Mucosa of gallbladder (tissue), 1 donor: ENCODE results near the gene SNRPD2. TPM values are rescaled to one million over a fixed set of nuclear protein-coding genes. Genes with fewer than 3 reads are reported as not detected.
"Not testable (repeated sequence)": the region's sequence is repeated elsewhere in the genome, so short reads cannot be mapped to it uniquely, and the experiment has no call there.

Source experiments
- DNase-seq: peaks from one replicate; pipeline ENCODE4 v3.0.0-alpha.2; 2020; ENCODE audit warnings: low spot score
- total RNA-seq: library from RNA; stranded (reverse); gene quantifications from one replicate; pipeline ENCODE4 v1.2.1, GENCODE V29; 2021
- donor health status: DM: no; HTN: no; CAD: no.

SNRPD2 gene
- total RNA-seq, 1 donor from 2014 or later: 269 TPM

DNA sequence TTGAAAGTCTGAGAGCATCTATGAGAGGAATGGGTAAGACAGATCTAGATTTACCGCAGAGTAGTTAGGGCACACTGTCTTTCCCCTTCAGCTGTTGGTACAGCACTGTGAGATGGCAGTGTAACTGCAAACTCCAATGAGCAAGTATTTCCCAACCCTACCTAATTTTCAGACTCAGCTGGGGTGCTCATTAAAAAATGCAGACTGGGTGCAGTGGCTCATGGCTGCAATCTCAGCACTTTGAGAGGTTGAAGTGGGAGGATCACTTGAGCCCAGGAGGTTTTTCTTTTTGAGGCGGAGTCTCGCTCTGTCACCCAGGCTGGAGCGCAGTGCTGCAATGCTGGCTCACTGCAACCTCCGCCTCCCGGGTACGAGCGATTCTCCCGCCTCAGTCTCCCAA is 13.4 kb upstream of the SNRPD2 start:
- DNase-seq: no peak

DNA sequence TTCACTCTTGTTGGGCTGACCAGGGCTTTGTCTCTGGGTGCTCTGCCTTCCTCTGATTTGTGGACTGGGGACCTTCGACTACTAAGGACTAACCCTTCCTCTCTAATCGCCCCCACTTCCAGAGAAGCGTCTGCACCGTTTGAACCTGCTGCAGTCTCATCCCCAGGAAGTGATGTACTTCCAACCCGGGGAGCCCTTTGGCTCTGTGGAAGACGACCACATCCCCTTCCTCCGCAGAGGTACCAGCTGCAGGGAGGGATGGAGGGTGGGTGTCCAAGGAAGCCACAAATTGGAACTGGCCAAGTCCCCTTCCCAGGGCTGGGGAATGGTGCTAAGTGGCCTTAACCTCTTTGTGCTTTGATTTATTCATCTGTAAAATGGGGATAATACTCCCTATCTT is 9.9 kb upstream of the SNRPD2 start:
- no peak for DNase-seq

DNA sequence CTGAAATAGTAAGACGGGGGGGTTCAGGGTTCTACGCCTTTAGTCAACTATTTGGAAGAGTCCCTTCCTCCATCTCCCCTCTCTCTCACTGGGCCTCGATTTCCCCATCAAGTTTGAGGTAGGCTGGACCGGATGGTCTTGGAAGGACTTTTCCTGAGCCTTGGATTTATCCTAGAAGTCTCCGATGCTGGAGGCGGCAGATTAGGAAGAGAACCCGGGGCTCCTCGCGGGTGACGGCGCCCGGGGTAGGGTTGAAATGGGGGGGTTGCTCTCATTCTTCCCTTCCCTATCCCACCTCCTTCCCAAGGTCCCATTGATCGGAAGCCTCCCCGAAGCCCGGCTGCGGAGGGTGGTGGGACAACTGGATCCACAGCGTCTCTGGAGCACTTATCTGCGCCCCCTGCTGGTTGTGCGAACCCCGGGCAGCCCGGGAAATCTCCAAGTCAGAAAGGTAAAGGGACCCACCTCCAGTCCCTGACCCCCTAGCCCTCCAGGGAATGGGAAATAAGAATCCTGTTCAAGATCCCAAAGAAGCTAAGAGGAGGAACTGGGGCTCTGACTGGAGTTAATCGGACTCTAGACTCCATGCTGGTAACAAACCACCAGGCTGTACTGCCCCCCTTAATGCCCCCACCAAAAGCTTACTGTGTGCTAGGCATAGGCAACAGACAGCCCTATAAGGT is 1.5 kb upstream of the SNRPD2 start:
- DNase-seq: peak; percentile 74

DNA sequence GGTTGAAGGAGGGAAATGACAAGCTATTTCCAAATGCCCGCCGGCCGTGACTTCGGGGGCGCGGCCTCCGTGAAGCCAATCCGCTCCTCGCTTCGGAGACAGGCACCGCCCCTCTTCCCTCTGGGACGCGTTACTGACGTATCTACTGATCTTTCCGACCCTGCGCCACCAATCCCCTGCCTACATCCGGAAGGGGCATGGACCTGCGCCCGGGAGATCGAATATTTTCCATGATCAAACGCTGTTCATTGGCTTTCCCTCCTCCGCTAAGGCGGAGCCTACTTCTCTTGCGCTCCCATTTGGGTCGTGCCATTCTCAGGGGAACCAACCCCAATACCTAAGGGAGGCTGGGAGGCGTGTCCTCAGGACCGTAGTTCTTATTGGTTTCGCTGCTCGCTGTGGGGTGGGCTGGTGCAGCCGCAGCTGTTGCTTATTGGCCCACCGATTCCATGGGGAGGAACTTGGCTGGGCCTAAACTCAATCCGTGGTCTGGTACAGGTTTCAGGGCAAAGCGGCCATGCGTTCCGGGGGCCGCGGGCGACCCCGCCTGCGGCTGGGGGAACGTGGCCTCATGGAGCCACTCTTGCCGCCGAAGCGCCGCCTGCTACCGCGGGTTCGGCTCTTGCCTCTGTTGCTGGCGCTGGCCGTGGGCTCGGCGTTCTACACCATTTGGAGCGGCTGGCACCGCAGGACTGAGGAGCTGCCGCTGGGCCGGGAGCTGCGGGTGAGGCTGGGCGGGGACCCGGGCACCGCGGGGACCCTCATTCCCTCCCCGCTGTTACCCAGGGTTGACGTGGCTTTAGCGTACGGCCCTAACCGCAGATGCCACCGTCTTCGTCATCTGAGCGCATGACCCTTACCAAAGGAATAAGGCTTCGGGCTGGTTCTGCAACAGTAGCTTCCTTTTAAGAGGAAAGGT is 693 bp upstream of the SNRPD2 start, which contains the start of gene QPCTL:
Gene QPCTL, plus strand, starts transcription at position 480 of the 919 bp plus-strand sequence. Its CDS starts 38 bp downstream, at position 518.
- DNase-seq: peak; percentile 97

DNA sequence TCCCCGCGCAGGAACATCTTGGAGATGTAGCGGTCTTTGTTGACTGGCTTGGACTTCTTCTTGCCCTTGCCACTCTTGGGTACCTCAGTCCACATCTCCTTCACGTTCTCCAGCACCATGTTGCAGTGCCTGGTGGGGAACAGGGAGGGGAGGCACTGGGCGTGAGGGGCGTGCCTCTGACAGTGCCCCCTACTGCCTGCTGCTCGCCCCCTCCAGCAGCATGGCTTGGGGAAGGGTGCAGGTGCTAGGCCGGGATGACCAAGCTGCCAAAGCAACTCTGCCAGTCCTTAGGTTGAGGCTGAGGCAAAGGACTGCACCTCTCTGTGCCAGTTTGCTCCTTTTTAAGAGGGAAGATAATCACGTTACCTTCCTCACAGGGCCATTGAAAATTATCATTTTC is 4.2 kb downstream of the SNRPD2 start:
- no peak for DNase-seq

DNA sequence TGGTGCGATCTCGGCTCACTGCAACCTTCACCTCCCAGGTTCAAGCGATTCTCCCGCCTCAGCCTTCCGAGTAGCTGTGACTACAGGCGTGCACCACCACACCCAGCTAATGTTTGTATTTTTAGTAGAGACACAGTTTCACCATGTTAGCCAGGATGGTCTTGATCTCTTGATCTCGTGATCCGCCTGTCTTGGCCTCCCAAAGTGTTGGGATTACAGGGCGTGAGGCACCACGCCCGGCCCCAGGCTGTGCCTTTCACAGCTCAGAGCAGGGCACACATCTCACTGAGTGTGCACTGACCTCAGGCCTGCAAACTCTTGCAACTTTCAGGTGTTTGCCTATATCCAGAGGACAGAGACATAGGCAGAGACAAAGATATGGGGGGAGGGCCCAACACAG is 6.7 kb downstream of the SNRPD2 start:
- not testable (repeated sequence) for DNase-seq

DNA sequence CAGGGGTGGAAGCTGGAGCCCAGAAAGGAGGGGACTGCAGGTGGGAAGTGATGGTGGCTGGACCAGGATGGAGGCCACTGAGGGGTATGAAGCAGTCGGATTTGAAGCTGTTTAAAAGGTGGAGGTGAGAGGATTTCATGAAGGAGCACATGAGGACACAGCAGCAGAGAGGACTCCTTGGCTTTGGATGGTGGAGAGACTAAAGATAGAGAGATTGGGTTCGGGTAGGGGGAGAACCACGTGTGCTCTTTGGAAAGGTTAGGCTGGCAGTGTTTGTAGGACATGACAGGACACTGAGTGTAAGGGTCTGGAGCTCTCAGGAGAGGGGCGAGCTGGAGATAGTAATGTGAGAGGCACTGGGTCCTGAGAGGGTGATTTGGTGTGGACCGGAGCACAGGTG is 8.8 kb downstream of the SNRPD2 start:
- DNase-seq: no peak

DNA sequence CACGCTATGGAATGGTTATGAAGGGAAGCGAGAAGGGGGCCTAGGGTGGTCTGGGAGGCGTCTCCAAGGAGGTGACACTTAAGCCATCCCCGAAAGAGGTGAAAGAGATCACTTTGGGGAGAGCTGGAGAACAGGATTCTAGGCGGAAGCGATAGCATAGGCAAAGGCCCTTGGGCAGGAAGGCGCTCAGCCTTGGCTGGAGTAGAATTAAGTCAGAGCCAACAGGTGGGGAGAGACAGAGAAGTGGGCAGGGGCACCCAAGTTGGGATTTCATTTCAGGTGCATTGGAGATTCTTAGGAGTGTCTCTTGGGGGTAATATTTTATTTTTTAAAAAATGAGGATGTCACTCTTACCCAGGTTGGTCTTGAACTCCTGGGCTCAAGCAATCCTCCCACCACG is 9.6 kb downstream of the SNRPD2 start:
- no peak for DNase-seq

DNA sequence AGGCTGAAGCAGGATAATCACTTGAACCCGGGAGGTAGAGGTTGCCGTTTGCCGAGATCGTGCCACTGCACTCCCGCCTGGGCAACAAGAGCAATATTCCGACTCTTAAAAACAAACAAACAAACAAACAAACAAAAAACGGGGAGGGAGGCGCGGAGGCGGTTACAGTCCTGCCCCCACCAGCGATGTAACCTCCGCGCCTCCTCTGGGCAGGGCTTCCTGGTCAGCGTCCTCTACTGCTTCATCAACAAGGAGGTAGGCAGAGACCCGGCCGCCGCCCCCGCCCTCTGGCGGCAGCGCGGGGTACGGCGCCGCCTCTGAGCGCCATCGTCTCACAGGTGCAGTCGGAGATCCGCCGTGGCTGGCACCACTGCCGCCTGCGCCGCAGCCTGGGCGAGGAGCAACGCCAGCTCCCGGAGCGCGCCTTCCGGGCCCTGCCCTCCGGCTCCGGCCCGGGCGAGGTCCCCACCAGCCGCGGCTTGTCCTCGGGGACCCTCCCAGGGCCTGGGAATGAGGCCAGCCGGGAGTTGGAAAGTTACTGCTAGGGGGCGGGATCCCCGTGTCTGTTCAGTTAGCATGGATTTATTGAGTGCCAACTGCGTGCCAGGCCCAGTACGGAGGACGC is 10.2 kb downstream of the SNRPD2 start:
- peak; percentile 91 for DNase-seq

DNA sequence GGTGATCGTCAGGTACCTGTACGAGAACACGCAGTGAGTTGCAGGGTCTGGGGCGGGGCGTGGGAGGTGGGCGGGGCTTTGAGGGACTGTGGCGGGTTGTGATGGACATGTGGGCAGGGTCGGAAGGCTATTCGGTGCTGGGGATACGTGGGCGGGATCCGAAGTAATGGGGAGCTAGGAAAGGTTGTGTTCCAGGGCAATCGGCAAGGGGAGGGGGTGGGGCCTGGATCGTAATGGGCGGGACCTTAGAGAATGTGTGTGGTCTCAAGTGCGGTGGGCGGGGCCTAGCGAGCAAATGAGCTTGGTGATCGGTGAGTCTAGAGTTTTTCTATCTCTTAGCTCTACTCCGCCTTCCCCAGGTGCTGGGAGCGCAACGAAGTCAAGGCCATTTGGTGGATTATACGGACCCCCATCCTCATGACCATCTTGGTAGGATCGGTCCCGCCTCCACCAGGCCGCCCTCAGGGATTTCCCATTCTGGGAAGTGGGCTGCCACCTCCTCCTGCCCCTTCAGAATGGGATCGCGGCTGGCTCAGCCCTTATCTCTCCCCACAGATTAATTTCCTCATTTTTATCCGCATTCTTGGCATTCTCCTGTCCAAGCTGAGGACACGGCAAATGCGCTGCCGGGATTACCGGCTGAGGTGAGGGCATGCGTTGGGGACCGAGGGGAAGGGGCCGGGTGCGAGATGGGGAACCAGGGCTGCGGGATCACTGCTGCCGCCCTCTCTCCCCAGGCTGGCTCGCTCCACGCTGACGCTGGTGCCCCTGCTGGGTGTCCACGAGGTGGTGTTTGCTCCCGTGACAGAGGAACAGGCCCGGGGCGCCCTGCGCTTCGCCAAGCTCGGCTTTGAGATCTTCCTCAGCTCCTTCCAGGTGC is 14.2 kb downstream of the SNRPD2 start:
- DNase-seq: peak; percentile 95

DNA sequence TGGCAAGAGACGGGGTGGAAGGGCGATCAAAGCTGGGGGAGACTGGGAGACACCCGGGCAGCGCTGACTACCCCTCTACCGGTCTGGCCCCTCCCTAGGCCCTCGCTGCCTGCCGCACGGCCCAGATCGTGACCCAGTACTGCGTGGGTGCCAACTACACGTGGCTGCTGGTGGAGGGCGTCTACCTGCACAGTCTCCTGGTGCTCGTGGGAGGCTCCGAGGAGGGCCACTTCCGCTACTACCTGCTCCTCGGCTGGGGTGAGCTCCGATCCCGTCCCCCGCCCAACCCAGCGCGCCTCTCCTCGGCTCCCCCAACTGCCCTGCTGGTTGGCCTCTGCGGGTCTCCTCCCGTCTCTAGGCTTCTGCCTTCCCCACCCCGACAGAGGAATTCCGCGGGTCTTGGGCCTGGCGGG is 14.9 kb downstream of the SNRPD2 start:
- no peak for DNase-seq

DNA sequence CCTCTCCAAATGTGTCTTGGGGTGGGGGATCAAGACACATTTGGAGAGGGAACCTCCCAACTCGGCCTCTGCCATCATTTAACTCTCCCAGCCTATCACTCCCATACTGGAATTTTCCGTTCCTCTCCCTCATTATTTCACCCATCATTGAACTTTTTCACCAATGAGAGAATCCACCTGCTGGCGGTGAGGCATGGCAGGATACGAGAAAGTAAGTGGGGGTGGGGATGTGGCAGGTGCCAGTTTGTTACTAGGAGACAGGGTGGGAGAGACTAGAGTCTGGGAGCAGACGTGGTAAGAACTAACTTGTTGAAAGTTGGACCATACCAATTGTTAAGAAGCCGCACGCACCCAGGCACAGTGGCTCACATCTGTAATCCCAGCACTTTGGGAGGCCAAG is 16.8 kb downstream of the SNRPD2 start:
- DNase-seq: no peak

DNA sequence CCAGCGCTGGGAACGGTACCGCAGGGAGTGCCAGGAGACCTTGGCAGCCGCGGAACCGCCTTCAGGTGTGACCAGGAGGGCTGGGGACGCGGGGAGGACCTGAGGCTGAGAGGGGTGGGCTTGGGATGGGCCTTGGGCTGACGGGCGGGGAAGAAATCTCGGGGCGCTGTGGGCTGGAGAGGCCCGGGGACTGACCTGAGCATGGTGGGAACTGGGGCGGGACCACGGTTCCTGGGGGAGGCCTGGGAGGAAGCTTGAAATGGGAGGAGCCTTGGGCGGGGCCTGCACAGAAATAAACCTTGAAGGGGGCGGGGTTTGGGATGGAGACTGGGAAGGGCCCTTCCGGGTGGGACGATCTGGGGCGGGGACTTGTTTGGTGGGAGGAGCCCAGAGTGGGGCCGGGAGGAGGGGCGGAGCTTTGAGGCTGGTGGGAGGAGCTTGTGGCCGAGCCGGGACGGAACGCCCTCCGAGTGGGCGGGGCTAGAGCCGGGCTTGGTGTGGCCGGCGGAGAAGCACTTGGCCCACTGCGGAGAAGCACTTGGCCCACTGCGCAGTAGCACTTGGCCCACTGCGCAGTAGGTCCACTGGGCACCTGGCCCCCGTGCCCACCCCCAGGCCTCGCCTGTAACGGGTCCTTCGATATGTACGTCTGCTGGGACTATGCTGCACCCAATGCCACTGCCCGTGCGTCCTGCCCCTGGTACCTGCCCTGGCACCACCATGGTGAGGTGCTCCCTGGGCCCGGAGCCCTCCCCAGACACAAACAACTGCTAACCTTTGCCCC is 20.9 kb downstream of the SNRPD2 start:
- DNase-seq: peak; percentile 88

DNA sequence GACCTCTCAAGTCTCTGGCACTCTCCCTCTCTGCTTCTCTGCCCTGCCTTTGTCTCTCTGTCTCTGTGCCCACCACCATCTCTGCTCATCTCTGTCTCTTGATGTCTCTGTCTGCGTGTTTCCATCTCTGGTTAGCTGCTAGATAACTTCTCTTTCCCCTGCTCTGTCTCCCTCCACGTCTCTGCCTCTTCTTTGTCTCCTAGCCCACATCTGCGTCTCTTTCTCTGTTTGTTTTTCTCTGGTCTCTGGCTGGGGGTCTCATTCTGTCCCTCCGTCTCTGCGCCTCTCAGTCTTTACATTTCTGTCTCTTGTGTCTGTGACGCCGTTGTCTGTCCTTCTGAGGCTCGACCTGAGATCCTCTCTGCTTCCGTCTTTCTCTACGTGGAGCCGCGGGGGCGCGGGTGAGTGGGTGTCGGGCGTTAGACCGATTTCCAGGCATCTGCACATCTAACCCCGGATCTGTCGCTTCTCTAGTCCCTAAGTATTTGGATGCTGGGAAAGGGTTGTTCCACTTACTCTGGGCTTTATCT is 23.3 kb downstream of the SNRPD2 start:
- no peak for DNase-seq

DNA sequence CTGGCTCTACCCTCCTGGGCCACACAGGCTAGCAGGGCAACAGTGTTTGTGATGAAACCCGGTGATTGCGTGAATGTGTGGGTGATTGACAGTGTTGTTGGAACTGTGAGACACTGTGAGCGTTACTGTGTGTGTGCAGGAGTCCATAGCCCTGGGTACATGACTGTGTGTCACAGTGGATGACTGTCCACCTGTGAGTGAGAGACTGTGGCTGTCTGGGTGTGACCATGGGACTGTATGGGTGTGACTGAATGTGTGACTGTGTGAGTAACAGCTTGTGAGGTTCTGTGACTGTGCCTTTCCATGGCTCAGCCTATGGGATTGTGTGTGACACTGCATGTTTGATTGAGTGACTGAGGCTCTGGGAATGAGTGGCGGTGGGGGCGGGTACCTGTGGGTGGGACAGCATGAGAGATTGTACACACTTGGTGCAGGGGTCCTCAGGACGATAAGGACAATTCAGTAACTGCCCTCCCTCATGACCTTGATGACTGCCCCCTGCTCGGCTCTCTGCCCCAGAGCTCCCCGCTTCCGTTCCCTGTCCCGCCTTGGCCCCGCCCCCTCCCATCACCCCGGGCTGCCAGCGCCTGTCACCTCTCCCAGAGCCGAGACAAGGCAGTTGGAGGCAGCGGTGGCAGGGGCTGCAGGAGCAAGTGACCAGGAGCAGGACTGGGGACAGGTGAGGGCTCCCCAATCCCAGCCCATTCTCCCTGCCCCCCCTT is 24.0 kb downstream of the SNRPD2 start, which contains the start of gene GIPR:
Gene GIPR, plus strand, starts transcription at position 602 of the 722 bp plus-strand sequence. CDS start 1,300 bp downstream, outside the sequence.
- DNase-seq: peak; percentile 37

DNA sequence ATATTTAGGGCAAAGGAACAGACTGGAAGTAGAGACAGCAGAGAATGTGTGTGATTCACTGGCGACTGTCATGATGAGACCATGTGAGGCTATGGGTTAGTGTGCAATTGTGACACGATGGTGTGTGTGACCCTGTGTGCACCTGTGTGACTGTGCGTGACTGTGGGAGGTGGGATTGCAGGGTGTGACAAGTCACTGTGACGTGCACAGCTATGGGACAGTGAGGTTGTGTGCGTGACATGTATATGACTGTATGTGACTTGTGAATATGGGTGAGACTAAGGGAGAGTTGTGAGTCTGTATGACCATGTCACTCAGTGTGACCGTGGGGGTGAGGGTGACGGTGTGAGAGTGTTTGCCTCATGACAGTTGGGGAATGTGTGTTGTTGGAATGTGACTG is 27.2 kb downstream of the SNRPD2 start:
- no peak for DNase-seq

DNA sequence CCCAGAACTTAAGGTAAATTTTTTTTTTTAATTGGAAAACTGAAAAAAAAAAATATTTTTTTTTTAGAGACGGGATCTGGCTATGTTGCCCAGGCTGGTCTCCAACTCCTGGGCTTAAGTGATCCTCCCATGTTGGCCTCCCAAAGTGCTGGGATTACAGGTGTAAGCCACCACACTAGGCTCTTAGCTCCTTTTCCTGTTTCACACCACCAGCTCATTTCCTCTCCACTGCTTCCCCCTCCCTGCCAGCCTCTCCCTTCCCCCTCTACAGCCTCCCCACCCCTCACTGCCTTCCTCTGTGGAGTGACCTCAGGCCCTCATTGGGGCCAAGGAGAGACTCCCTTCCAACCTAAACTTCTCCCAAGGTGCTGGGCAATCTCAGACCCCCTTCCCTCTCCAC is 28.0 kb downstream of the SNRPD2 start:
- DNase-seq: no peak

DNA sequence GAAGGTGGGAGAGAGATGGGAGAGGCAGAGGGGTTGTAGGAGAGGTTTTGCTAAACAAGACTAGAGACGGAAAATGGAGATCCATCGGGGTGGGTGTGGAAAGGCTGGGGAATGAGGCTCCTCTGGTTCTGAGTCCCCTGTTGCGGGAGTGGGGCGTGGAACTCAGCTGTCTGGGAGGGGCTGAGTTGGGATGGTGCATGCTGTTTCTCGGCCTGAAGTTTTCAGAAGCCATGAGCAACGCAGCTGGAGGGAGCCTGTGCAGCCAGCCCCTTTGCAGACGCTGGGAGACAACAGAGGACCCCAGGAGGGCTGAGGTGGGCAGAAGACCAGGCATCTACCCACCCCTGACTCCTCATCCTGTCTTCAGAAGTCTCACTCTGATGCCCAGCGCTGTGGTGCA is 31.1 kb downstream of the SNRPD2 start:
- DNase-seq: no peak

DNA sequence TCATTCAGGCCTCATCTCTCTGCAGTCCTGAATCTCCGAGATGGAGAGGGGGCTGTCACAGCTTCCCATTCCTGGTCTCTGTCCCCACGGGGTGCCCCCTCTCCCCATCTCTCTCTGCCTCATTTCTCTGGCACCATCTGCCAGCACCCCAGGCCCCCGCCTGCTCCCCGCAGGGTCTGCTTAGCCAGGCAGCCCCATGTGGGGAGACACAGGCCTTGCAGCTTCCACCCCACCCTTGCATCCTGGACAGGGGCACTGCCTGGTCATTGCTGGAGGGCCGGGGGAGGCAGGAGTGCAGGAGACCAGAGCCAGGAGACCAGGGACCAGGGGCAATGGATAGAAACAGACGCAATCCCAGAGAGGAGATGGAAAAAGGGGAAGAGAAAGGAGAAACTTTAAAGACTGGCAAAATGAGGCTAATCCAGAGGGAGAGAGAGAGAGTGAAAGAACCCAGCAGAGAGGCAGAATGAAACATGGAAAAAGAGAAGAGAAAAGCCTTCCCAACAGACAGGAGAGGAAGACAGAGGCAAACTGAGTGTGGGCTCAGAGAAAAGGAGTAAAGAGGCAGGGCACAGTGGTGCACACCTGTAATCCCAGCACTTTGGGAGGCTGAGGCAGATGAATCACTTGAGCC is 32.5 kb downstream of the SNRPD2 start:
- no peak for DNase-seq
